Prostate gland (tissue), 2 donors: ENCODE data around the gene MYBPC3. TPM values are rescaled to one million over a fixed set of nuclear protein-coding genes. Genes with fewer than 3 reads are reported as not detected.
"Not testable (repeated sequence)": the region's sequence is repeated elsewhere in the genome, so short reads cannot be mapped to it uniquely, and the experiment has no call there.

ENCODE experiments used
- DNase-seq: peaks from one replicate; pipeline ENCODE4 v3.0.0-alpha.2; 2019; ENCODE audit warnings: low spot score
- H3K27ac ChIP-seq, 2 donors: fragments of 200-600 bp; sonication (generic); 2 replicates each; pipeline ENCODE4 v1.5.1; 2017 to 2019
- H3K27me3 ChIP-seq: fragments of 200-600 bp; sonication (generic); replicated peaks from 2 replicates; pipeline ENCODE4 v1.5.1; 2019; ENCODE audit not compliant: insufficient read depth
- H3K36me3 ChIP-seq, 2 donors: fragments of 200-600 bp; sonication (generic); 1 replicate in 1 of 2; 2 replicates in 1 of 2; pipeline versions ENCODE4 v1.5.1 to v1.8.1; 2017 to 2019
- H3K4me1 ChIP-seq: fragments of 200-600 bp; sonication (generic); replicated peaks from 2 replicates; pipeline ENCODE4 v1.5.1; 2019
- H3K4me3 ChIP-seq, 2 donors: fragments of 200-600 bp; sonication (generic); 2 replicates each; pipeline ENCODE4 v1.5.1; 2017 to 2019
- H3K9me3 ChIP-seq: fragments of 200-600 bp; sonication (generic); 2 replicates; pipeline ENCODE4 v1.5.1; 2017
- POLR2A ChIP-seq: fragments of 450-650 bp; IDR thresholded peaks from one replicate; pipeline ENCODE4 v1.6.1; 2016; ENCODE audit warnings: antibody characterized with exemption, mild to moderate bottlenecking
- POLR2AphosphoS5 ChIP-seq: sonication (generic); formaldehyde crosslinking; IDR thresholded peaks from one replicate; pipeline ENCODE4 v1.6.1; 2017; ENCODE audit warnings: antibody characterized with exemption
- WGBS: methylation state at CpG from one replicate; pipeline ENCODE4 v1.1.5; 2018; 5-methylcytosine and 5-hydroxymethylcytosine counted together
- intact Hi-C: fragments of 100-400 bp; cut with DNase I; formaldehyde crosslinking; loops from one replicate; pipeline ENCODE4 v1.14.2; 2022
- total RNA-seq, 2 donors: library from RNA; depleted of rRNA; stranded (reverse); fragments of >200 nt; gene quantifications; one replicate each; pipeline ENCODE4 v1.1.0, GENCODE V29; 2016
- TF ChIP-seq, protein P1 (sequence below), 4 experiments: fragments of 200-600 bp in 2 of 4; fragments of 450-650 bp in 2 of 4; sonication (generic) in 2 of 4; IDR thresholded peaks; 1 replicate in 3 of 4; 2 replicates in 1 of 4; pipeline ENCODE4 v1.5.1; 2016 to 2019; ENCODE audit warnings: antibody characterized with exemption in 4 of 4, mild to moderate bottlenecking in 2 of 4, moderate library complexity in 2 of 4

Gene MYBPC3
- total RNA-seq, 2 donors from 2014 or later: 0.91 TPM; not detected in 1

GRCh38 chr11:47317064-47317828 lies 35.3 kb downstream of the MYBPC3 start:
- intact Hi-C loops: no loop called here
- Histone ChIP-seq H3K27me3 (no peaks in the 10 kb centered on the region), H3K27ac (no peak overlapping the region), H3K4me3 (no peak overlapping the region), H3K9me3 (no peaks in the 10 kb centered on the region), H3K4me1 (no peaks in the 10 kb centered on the region), H3K36me3 (peaks cover 2 to 11% of the 10 kb centered on the region in 2 donors)
- TF ChIP-seq, protein P1, sequence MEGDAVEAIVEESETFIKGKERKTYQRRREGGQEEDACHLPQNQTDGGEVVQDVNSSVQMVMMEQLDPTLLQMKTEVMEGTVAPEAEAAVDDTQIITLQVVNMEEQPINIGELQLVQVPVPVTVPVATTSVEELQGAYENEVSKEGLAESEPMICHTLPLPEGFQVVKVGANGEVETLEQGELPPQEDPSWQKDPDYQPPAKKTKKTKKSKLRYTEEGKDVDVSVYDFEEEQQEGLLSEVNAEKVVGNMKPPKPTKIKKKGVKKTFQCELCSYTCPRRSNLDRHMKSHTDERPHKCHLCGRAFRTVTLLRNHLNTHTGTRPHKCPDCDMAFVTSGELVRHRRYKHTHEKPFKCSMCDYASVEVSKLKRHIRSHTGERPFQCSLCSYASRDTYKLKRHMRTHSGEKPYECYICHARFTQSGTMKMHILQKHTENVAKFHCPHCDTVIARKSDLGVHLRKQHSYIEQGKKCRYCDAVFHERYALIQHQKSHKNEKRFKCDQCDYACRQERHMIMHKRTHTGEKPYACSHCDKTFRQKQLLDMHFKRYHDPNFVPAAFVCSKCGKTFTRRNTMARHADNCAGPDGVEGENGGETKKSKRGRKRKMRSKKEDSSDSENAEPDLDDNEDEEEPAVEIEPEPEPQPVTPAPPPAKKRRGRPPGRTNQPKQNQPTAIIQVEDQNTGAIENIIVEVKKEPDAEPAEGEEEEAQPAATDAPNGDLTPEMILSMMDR (IDR thresholded peaks at IDR 0.05): no peak
- no peak for TF ChIP-seq POLR2A
- no peak for TF ChIP-seq POLR2AphosphoS5
- WGBS: 88% methylated on average over 5 of the region's 5 CpGs
- DNase-seq: no peak

GRCh38 chr11:47316501-47316900 lies 36.0 kb downstream of the MYBPC3 start:
- DNase-seq, H3K9me3 ChIP-seq, H3K4me1 ChIP-seq, H3K27ac ChIP-seq, H3K4me3 ChIP-seq, intact Hi-C loops, H3K27me3 ChIP-seq: not testable (repeated sequence)
- peaks cover 2 to 17% of the 10 kb centered on the region in 2 donors for H3K36me3 ChIP-seq
- 94% methylated on average over 8 of the region's 8 CpGs for WGBS

GRCh38 chr11:47314992-47315391 lies 37.5 kb downstream of the MYBPC3 start:
- Histone ChIP-seq H3K9me3 (no peaks in the 10 kb centered on the region), H3K27me3 (no peaks in the 10 kb centered on the region), H3K27ac (no peak overlapping the region), H3K4me1 (no peaks in the 10 kb centered on the region), H3K4me3 (no peak overlapping the region), H3K36me3 (peaks cover 5 to 28% of the 10 kb centered on the region in 2 donors)
- TF ChIP-seq, protein P1 (IDR thresholded peaks at IDR 0.05): no peak
- no peak for TF ChIP-seq POLR2AphosphoS5
- no peak for TF ChIP-seq POLR2A
- 82% methylated on average over 5 of the region's 5 CpGs for WGBS
- intact Hi-C loops: no loop called here
- no peak for DNase-seq

GRCh38 chr11:47308050-47308823 lies 44.3 kb downstream of the MYBPC3 start:
- Histone ChIP-seq H3K36me3 (peaks cover 9 to 22% of the 10 kb centered on the region in 2 donors), H3K4me1 (no peaks in the 10 kb centered on the region), H3K4me3 (no peak overlapping the region), H3K27ac (no peak overlapping the region), H3K9me3 (no peaks in the 10 kb centered on the region), H3K27me3 (no peaks in the 10 kb centered on the region)
- intact Hi-C loops: no loop called here
- DNase-seq: no peak
- TF ChIP-seq POLR2AphosphoS5: no peak
- TF ChIP-seq, protein P1 (IDR thresholded peaks at IDR 0.05): no peak
- TF ChIP-seq POLR2A: no peak
- WGBS: 85% methylated on average over 6 of the region's 6 CpGs

DNA sequence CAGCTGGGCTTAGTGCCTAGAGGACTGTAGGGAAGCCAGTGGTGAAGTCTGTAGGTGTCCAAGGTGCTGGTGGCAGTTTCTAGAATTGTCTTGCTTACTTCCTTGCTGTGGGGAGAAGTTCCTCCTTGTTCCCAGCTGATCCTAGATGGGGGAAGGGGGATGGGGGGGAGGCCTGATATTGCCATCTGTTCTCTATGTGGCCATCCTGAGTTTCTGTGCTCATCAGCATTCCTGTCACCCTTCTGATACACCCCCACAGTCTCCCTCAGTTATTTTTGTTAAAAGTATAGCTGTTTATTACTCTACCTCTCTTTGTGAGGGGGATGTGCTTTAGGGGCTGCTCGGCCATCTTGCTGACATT lies 46.0 kb downstream of the MYBPC3 start:
- Histone ChIP-seq H3K27me3 (no peaks in the 10 kb centered on the region), H3K9me3 (no peaks in the 10 kb centered on the region), H3K36me3 (peaks cover 9 to 16% of the 10 kb centered on the region in 2 donors), H3K4me3 (no peak overlapping the region), H3K4me1 (no peaks in the 10 kb centered on the region), H3K27ac (no peak overlapping the region)
- intact Hi-C loops: no loop called here
- no peak for DNase-seq
- TF ChIP-seq POLR2AphosphoS5 (no peak), POLR2A (no peak)
- TF ChIP-seq, protein P1 (IDR thresholded peaks at IDR 0.05): no peak
- 95% methylated on average over 1 of the region's 1 CpG for WGBS
